HepG2 (cell line): ENCODE data around the gene ZC3H4.

ENCODE experiments used
- CTCF ChIP-seq: sonication (generic); formaldehyde crosslinking; IDR thresholded peaks from 2 replicates; pipeline ENCODE4 v1.5.0; 2020; ENCODE audit warnings: mild to moderate bottlenecking, missing genetic modification reagents, moderate library complexity
- GATAD2A ChIP-seq: IDR thresholded peaks from 2 replicates; pipeline ENCODE4 v1.6.1; 2016
- JUN ChIP-seq: sonication (generic); formaldehyde crosslinking; IDR thresholded peaks from 2 replicates; pipeline ENCODE4 v1.4.0; 2020; ENCODE audit warnings: mild to moderate bottlenecking, missing genetic modification reagents
- SMAD1 ChIP-seq: sonication (generic); formaldehyde crosslinking; IDR thresholded peaks from 2 replicates; pipeline ENCODE4 v1.4.0; 2020; ENCODE audit warnings: missing genetic modification reagents, low read depth, mild to moderate bottlenecking, borderline replicate concordance
- SUZ12 ChIP-seq: fragments of 150-350 bp; IDR thresholded peaks from 2 replicates; pipeline ENCODE4 v1.6.1; 2014; ENCODE audit warnings: low read depth, low read length
- THRA ChIP-seq: sonication (generic); formaldehyde crosslinking; IDR thresholded peaks from 2 replicates; pipeline ENCODE4 v1.4.0; 2020; ENCODE audit warnings: missing genetic modification reagents, borderline replicate concordance
- ZBTB7A ChIP-seq: sonication (generic); formaldehyde crosslinking; IDR thresholded peaks from 2 replicates; pipeline ENCODE4 v1.8.0; 2022; ENCODE audit warnings: mild to moderate bottlenecking, missing genetic modification reagents
- ZFP1 ChIP-seq: IDR thresholded peaks from 2 replicates; pipeline ENCODE4 v1.6.1; 2016
- ZNF329 ChIP-seq: sonication (generic); formaldehyde crosslinking; IDR thresholded peaks from 2 replicates; pipeline ENCODE4 v1.9.0; 2021; ENCODE audit warnings: low read depth, mild to moderate bottlenecking, missing genetic modification reagents
- ZNF337 ChIP-seq: sonication (generic); formaldehyde crosslinking; IDR thresholded peaks from 2 replicates; pipeline ENCODE4 v1.5.1; 2020; ENCODE audit warnings: missing genetic modification reagents, low read depth, mild to moderate bottlenecking, borderline replicate concordance
- ZNF44 ChIP-seq: sonication (generic); formaldehyde crosslinking; IDR thresholded peaks from 2 replicates; pipeline ENCODE4 v1.5.1; 2020; ENCODE audit warnings: mild to moderate bottlenecking, missing genetic modification reagents
- ZNF496 ChIP-seq: sonication (generic); formaldehyde crosslinking; IDR thresholded peaks from 2 replicates; pipeline ENCODE4 v1.8.1; 2023; ENCODE audit warnings: mild to moderate bottlenecking, moderate library complexity, missing genetic modification reagents; ENCODE audit not compliant: insufficient replicate concordance
- ZSCAN30 ChIP-seq: sonication (generic); formaldehyde crosslinking; IDR thresholded peaks from 2 replicates; pipeline ENCODE4 v1.5.0; 2020; ENCODE audit warnings: mild to moderate bottlenecking, missing genetic modification reagents

- TF ChIP-seq SUZ12 (no peak), ZNF496 (no peak), ZNF44 (CRISPR knock-in tag) (no peak), THRA (no peak), CTCF (CRISPR knock-in tag) (no peak), ZNF329 (CRISPR knock-in tag) (no peak), ZFP1 (CRISPR knock-in tag) (no peak), ZSCAN30 (CRISPR knock-in tag) (no peak), ZNF337 (CRISPR knock-in tag) (no peak), ZBTB7A (CRISPR knock-in tag) (no peak), JUN (CRISPR knock-in tag) (no peak), GATAD2A (CRISPR knock-in tag) (no peak), SMAD1 (CRISPR knock-in tag) (no peak)
Observed at GRCh38 chr19:47082493-47082892, 31.1 kb downstream of the ZC3H4 start.
